ENCODE data around the gene SLC1A3.

SLC1A3 gene

GRCh38 chr5:36689225-36689624 is 82.8 kb downstream of the SLC1A3 start:
- DNase-seq, result no peak

- peak; percentile 83 for DNase-seq
Observed at GRCh38 chr5:36690041-36690961, 83.9 kb downstream of the SLC1A3 start.

- DNase-seq, result no peak
Observed at GRCh38 chr5:36691226-36691625, 84.8 kb downstream of the SLC1A3 start.

- DNase-seq, result peak; percentile 52
Observed at GRCh38 chr5:36691696-36692371, 85.4 kb downstream of the SLC1A3 start.

GRCh38 chr5:36692791-36693763 is 86.7 kb downstream of the SLC1A3 start:
- DNase-seq, result peak; percentile 90

- no peak for DNase-seq
Observed at GRCh38 chr5:36694351-36694750, 87.9 kb downstream of the SLC1A3 start.

GRCh38 chr5:36696059-36696673 is 89.8 kb downstream of the SLC1A3 start:
- DNase-seq, result peak; percentile 41

GRCh38 chr5:36698031-36698430 is 91.6 kb downstream of the SLC1A3 start:
- no peak for DNase-seq

- DNase-seq, result no peak
Observed at GRCh38 chr5:36701085-36701698, 94.8 kb downstream of the SLC1A3 start.

- DNase-seq, result no peak
Observed at GRCh38 chr5:36703245-36703860, 96.9 kb downstream of the SLC1A3 start.

GRCh38 chr5:36704131-36704530 is 97.7 kb downstream of the SLC1A3 start:
- DNase-seq, result no peak

GRCh38 chr5:36705055-36705454 is 98.6 kb downstream of the SLC1A3 start:
- DNase-seq, result no peak

GRCh38 chr5:36706662-36707061 is 100.3 kb downstream of the SLC1A3 start:
- DNase-seq, result no peak

GRCh38 chr5:36708996-36709395 is 102.6 kb downstream of the SLC1A3 start:
- DNase-seq, result no peak

- DNase-seq, result no peak
Observed at GRCh38 chr5:36710039-36710438, 103.6 kb downstream of the SLC1A3 start.

GRCh38 chr5:36712706-36713105 is 106.3 kb downstream of the SLC1A3 start:
- no peak for DNase-seq

- no peak for DNase-seq
Observed at GRCh38 chr5:36713541-36713940, 107.1 kb downstream of the SLC1A3 start.

- no peak for DNase-seq
Observed at GRCh38 chr5:36717131-36717695, 110.8 kb downstream of the SLC1A3 start.

GRCh38 chr5:36719282-36719681 is 112.9 kb downstream of the SLC1A3 start:
- no peak for DNase-seq

GRCh38 chr5:36720688-36721087 is 114.3 kb downstream of the SLC1A3 start:
- DNase-seq, result no peak

GRCh38 chr5:36721664-36722235 is 115.3 kb downstream of the SLC1A3 start:
- no peak for DNase-seq
